H1 (cell line): ENCODE results near the gene AKT1S1. TPM values are rescaled to one million over a fixed set of nuclear protein-coding genes. Genes with fewer than 3 reads are reported as not detected.

Source experiments
- ATF3 ChIP-seq: IDR thresholded peaks from 2 replicates; pipeline ENCODE4 v1.6.1; 2011; ENCODE audit warnings: low read depth, mild to moderate bottlenecking, low read length; ENCODE audit not compliant: insufficient read depth
- BCL11A ChIP-seq, 2 experiments: IDR thresholded peaks; one replicate each; pipeline ENCODE4 v1.6.1; 2011; ENCODE audit warnings: low read depth in 2 of 2, low read length in 2 of 2, mild to moderate bottlenecking in 2 of 2
- CBX5 ChIP-seq: fragments of 300-800, 300-1000 bp; sonication (generic); IDR thresholded peaks from 2 replicates; pipeline ENCODE4 v1.7.1; 2016; ENCODE audit warnings: antibody characterized with exemption, low read length, low read depth
- GABPA ChIP-seq: IDR thresholded peaks from 2 replicates; pipeline ENCODE4 v1.6.1; 2011; ENCODE audit warnings: mild to moderate bottlenecking, low read length, moderate library complexity, borderline replicate concordance; ENCODE audit not compliant: insufficient read depth
- KDM1A ChIP-seq: fragments of 200-600, 300-600 bp; sonication (generic); IDR thresholded peaks from 2 replicates; pipeline ENCODE4 v1.7.1; 2016; ENCODE audit warnings: mild to moderate bottlenecking, low read length, borderline replicate concordance
- KDM4A ChIP-seq: IDR thresholded peaks from one replicate; pipeline ENCODE4 v1.7.1; 2012; ENCODE audit warnings: low read depth, mild to moderate bottlenecking, moderate library complexity, low read length, inconsistent platforms; ENCODE audit not compliant: severe bottlenecking
- RBBP5 ChIP-seq: IDR thresholded peaks from 2 replicates; pipeline ENCODE4 v1.7.1; 2012; ENCODE audit warnings: low read depth, mild to moderate bottlenecking, inconsistent platforms, low read length, moderate library complexity, borderline replicate concordance
- TBP ChIP-seq: IDR thresholded peaks from 2 replicates; pipeline ENCODE4 v1.6.1; 2011; ENCODE audit warnings: low read depth, low read length, improper control_type of control experiment
- polyA plus RNA-seq, 7 experiments: library from polyadenylated mRNA; depleted of rRNA in 3 of 7; stranded (reverse) in 5 of 7; unstranded in 2 of 7; fragments of >200 nt in 5 of 7; fragments of 200-250 nt in 2 of 7; gene quantifications; 1 replicate in 5 of 7; 2 replicates in 1 of 7; 4 replicates in 1 of 7; pipeline versions ENCODE4 v1.2.1 to v1.2.3, GENCODE V29; 2011 to 2013; ENCODE audit warnings: missing spikeins in 2 of 7, mixed read lengths in 2 of 7
- total RNA-seq: library from RNA; stranded (reverse); fragmentation: NEBNext Ultra II Directional; extraction: Animal tissue kit (Norgen Biotek cat#: 25700); gene quantifications from 2 replicates; pipeline ENCODE4 v1.2.1, GENCODE V29; 2021

AKT1S1 gene
- total and polyA plus RNA-seq, 2 of the 8 experiments (the other 6 are each of a cell fraction or from before 2014, with no cell fraction given) = 40.7 to 45.9 TPM

- TF ChIP-seq GABPA (no peak), ATF3 (no peak), RBBP5 (no peak), KDM1A (no peak), BCL11A (IDR thresholded peaks at IDR 0.05; ENCODE audit: low read depth in 2 of 2, low read length in 2 of 2) (no peak), TBP (no peak), CBX5 (no peak), KDM4A (no peak)
These were observed 5.7 kb downstream of the AKT1S1 start (continued) for GRCh38 chr19:49871349-49871985.
